ENCODE data around the gene ZNF160.

Gene ZNF160

GRCh38 chr19:53112286-53112685 is 9.1 kb upstream of the ZNF160 start:
- H3F3A ChIP-seq (ENCODE audit: control insufficient read depth, insufficient read depth) = no peaks in the 10 kb centered on the region
- no peaks in the 10 kb centered on the region for H3K9me2 ChIP-seq (replicated peaks; ENCODE audit: control insufficient read depth, low read length)
- H3K4me1 ChIP-seq (ENCODE audit: control insufficient read depth, low read length) = no peaks in the 10 kb centered on the region
- no peak overlapping the region for H3K4me3 ChIP-seq (ENCODE audit: low read length)
- H3K27me3 ChIP-seq (ENCODE audit: control insufficient read depth, low read length) = no peaks in the 10 kb centered on the region
- no peak overlapping the region for H3K27ac ChIP-seq (ENCODE audit: low read depth, low read length)
- 0 out of 2 replicates have a peak, but pooled peaks cover 2% of the 10 kb centered on the region for H3K9me3 ChIP-seq (ENCODE audit: control insufficient read depth, insufficient read depth, low read length)
- no peak overlapping the region for H3K4me2 ChIP-seq (ENCODE audit: low read length)
- H3K79me2 ChIP-seq (ENCODE audit: control insufficient read depth, low read length) = no peaks in the 10 kb centered on the region
- no peaks in the 10 kb centered on the region for H4K20me1 ChIP-seq (ENCODE audit: control insufficient read depth, insufficient read depth, low read depth, low read length)
- TF ChIP-seq CTCF (IDR thresholded peaks at IDR 0.05; ENCODE audit: low read depth, low read length, poor library complexity, severe bottlenecking) (no peak), EZH2phosphoT487 (IDR thresholded peaks at IDR 0.05; ENCODE audit: borderline replicate concordance, low read length) (no peak)
- H3K36me3 ChIP-seq (ENCODE audit: control insufficient read depth, low read length) = peaks cover 5% of the 10 kb centered on the region; the same call in 1 of the 2 replicates

- H3K9me2 ChIP-seq (replicated peaks; ENCODE audit: control insufficient read depth, low read length) = no peaks in the 10 kb centered on the region
- no peaks in the 10 kb centered on the region for H3K79me2 ChIP-seq (ENCODE audit: control insufficient read depth, low read length)
- H3K27me3 ChIP-seq (ENCODE audit: control insufficient read depth, low read length) = no peaks in the 10 kb centered on the region
- H3K27ac ChIP-seq (ENCODE audit: low read depth, low read length) = no peak overlapping the region
- H3F3A ChIP-seq (ENCODE audit: control insufficient read depth, insufficient read depth) = no peaks in the 10 kb centered on the region
- H3K4me2 ChIP-seq (ENCODE audit: low read length) = no peak overlapping the region
- no peaks in the 10 kb centered on the region for H3K4me1 ChIP-seq (ENCODE audit: control insufficient read depth, low read length)
- H3K9me3 ChIP-seq (ENCODE audit: control insufficient read depth, insufficient read depth, low read length) = 0 out of 2 replicates have a peak, but pooled peaks cover 2% of the 10 kb centered on the region
- H4K20me1 ChIP-seq (ENCODE audit: control insufficient read depth, insufficient read depth, low read depth, low read length) = no peaks in the 10 kb centered on the region
- TF ChIP-seq EZH2phosphoT487 (IDR thresholded peaks at IDR 0.05; ENCODE audit: borderline replicate concordance, low read length) = no peak
- peaks cover 5% of the 10 kb centered on the region; the same call in 1 of the 2 replicates for H3K36me3 ChIP-seq (ENCODE audit: control insufficient read depth, low read length)
- H3K4me3 ChIP-seq (ENCODE audit: low read length) = no peak overlapping the region
Measured at GRCh38 chr19:53109527-53109926, 6.3 kb upstream of the ZNF160 start.

DNA sequence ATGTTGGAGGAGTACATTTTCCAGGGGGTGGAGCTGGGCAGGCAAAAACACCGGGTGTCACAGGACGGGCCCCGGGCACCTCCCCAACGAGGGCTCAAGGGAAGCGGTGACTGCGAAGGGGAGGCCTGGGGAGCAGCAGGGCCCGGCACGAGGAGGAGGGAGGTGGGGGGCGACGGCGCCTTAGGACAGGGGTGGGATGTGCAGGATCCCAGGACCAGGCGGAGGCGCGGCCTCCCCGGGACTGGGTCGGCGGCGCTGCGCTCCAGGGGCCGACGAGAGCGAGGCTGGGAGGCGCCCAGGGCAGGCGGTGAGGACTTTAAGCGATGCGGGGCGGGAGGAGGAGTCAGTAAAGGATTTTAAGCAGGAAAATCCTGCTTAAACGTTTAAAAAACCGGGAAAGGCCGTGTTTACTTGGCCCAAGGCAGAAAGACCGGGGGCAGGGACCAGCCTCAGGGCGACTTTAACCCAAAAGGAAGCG is 427 bp downstream of the ZNF160 start:
- Histone ChIP-seq H3K27ac (ENCODE audit: low read depth, low read length) (peak overlapping the region; percentile 21), H3K9me2 (replicated peaks; ENCODE audit: control insufficient read depth, low read length) (no peaks in the 10 kb centered on the region), H3K4me2 (ENCODE audit: low read length) (peak overlapping the region; percentile 98), H3K9me3 (ENCODE audit: control insufficient read depth, insufficient read depth, low read length) (no peaks in the 10 kb centered on the region), H4K20me1 (ENCODE audit: control insufficient read depth, insufficient read depth, low read depth, low read length) (0 out of 2 replicates have a peak, but pooled peaks cover 2% of the 10 kb centered on the region), H3K4me3 (ENCODE audit: low read length) (peak overlapping the region; percentile 76), H3K79me2 (ENCODE audit: control insufficient read depth, low read length) (peaks cover 50% of the 10 kb centered on the region), H3K36me3 (ENCODE audit: control insufficient read depth, low read length) (peaks cover 29% of the 10 kb centered on the region), H3K4me1 (ENCODE audit: control insufficient read depth, low read length) (peaks cover 20% of the 10 kb centered on the region), H3K27me3 (ENCODE audit: control insufficient read depth, low read length) (no peaks in the 10 kb centered on the region), H3F3A (ENCODE audit: control insufficient read depth, insufficient read depth) (no peaks in the 10 kb centered on the region)
- TF ChIP-seq EZH2phosphoT487 (IDR thresholded peaks at IDR 0.05; ENCODE audit: borderline replicate concordance, low read length) (no peak), CTCF (IDR thresholded peaks at IDR 0.05; ENCODE audit: low read depth, low read length, poor library complexity, severe bottlenecking) (no peak)

GRCh38 chr19:53102206-53102755 is 941 bp downstream of the ZNF160 start:
- TF ChIP-seq CTCF (IDR thresholded peaks at IDR 0.05; ENCODE audit: low read depth, low read length, poor library complexity, severe bottlenecking) = no peak
- no peak for TF ChIP-seq EZH2phosphoT487 (IDR thresholded peaks at IDR 0.05; ENCODE audit: borderline replicate concordance, low read length)
- Histone ChIP-seq H3K27me3 (ENCODE audit: control insufficient read depth, low read length) (no peaks in the 10 kb centered on the region), H3K79me2 (ENCODE audit: control insufficient read depth, low read length) (peaks cover 55% of the 10 kb centered on the region), H4K20me1 (ENCODE audit: control insufficient read depth, insufficient read depth, low read depth, low read length) (0 out of 2 replicates have a peak, but pooled peaks cover 2% of the 10 kb centered on the region), H3K27ac (ENCODE audit: low read depth, low read length) (peak overlapping the region; percentile 21; the same call in 1 of the 2 replicates), H3K9me3 (ENCODE audit: control insufficient read depth, insufficient read depth, low read length) (no peaks in the 10 kb centered on the region), H3K4me1 (ENCODE audit: control insufficient read depth, low read length) (peaks cover 20% of the 10 kb centered on the region), H3K4me3 (ENCODE audit: low read length) (peak overlapping the region; percentile 76), H3K9me2 (replicated peaks; ENCODE audit: control insufficient read depth, low read length) (no peaks in the 10 kb centered on the region), H3K4me2 (ENCODE audit: low read length) (peak overlapping the region; percentile 98), H3K36me3 (ENCODE audit: control insufficient read depth, low read length) (peaks cover 34% of the 10 kb centered on the region), H3F3A (ENCODE audit: control insufficient read depth, insufficient read depth) (no peaks in the 10 kb centered on the region)

Measured in DOHH2 (cell line).